Measurements from ENCODE around the gene FAM89A.

GRCh38 chr1:231023150-231023549 is 16.9 kb downstream of the FAM89A start:
- TF ChIP-seq CTCF (IDR thresholded peaks at IDR 0.05) (no peak), POLR2A (IDR thresholded peaks at IDR 0.05) (no peak)

All from ovary (tissue), 3 donors.